ENCODE data around the gene SEMA3G.

SEMA3G gene

DNA sequence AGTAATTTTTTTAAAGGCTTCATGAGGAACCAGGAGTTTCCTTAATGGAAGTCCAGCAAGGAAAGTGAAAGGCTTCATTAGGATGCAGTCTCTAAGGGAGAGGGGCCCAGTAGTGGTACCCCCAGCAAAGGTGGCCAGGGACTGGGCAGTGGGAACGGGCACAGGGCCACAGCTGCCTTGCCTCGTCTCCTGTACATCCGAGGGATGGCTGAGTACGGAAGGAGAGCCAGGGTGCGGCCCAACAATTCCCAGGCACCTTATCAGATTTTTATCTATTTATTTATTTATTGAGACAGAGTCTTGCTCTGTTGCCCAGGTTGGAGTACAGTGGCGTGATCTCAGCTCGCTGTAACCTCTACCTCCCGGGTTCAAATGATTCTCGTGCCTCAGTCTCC is 14.5 kb downstream of the SEMA3G start:
- Mint-ChIP-seq H3K27me3 (no peaks in the 10 kb centered on the region), H3K4me1 (ENCODE audit: low read depth) (no peaks in the 10 kb centered on the region), H3K9me3 (no peaks in the 10 kb centered on the region), H3K27ac (no peak overlapping the region), H3K36me3 (ENCODE audit: low read depth) (no peaks in the 10 kb centered on the region), H3K4me3 (no peak overlapping the region)

- Mint-ChIP-seq H3K27ac (no peak overlapping the region), H3K4me1 (ENCODE audit: low read depth) (no peaks in the 10 kb centered on the region), H3K27me3 (no peaks in the 10 kb centered on the region), H3K4me3 (no peak overlapping the region), H3K9me3 (no peaks in the 10 kb centered on the region), H3K36me3 (ENCODE audit: low read depth) (no peaks in the 10 kb centered on the region)
These were observed 15.0 kb downstream of the SEMA3G start for GRCh38 chr3:52429779-52430415.

DNA sequence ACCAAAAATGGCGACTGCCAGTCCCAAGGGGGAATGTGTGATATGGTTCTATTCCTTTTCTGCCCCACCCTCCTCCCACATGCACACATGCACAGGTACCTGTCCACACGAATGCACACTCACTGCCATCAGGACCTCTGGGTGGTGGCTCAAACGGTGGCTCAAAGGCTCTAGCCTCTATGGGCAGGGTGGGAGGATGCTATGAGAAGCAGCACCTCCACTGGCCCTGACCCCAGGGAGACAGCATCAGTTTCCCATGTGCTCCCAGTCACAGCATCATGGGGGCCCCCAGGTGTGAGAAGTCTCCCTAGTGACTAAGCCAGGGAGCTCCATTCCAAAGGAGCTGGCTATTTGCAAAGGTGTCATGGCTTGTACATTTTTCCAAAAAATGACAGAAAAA is 15.9 kb downstream of the SEMA3G start:
- H3K27ac Mint-ChIP-seq = no peak overlapping the region
- no peaks in the 10 kb centered on the region for H3K27me3 Mint-ChIP-seq
- no peak overlapping the region for H3K4me3 Mint-ChIP-seq
- no peaks in the 10 kb centered on the region for H3K36me3 Mint-ChIP-seq (ENCODE audit: low read depth)
- no peaks in the 10 kb centered on the region for H3K4me1 Mint-ChIP-seq (ENCODE audit: low read depth)
- no peaks in the 10 kb centered on the region for H3K9me3 Mint-ChIP-seq

- no peaks in the 10 kb centered on the region for H3K4me1 Mint-ChIP-seq (ENCODE audit: low read depth)
- H3K9me3 Mint-ChIP-seq = no peaks in the 10 kb centered on the region
- H3K27ac Mint-ChIP-seq = no peak overlapping the region
These were observed 16.5 kb downstream of the SEMA3G start for GRCh38 chr3:52428151-52429005.

DNA sequence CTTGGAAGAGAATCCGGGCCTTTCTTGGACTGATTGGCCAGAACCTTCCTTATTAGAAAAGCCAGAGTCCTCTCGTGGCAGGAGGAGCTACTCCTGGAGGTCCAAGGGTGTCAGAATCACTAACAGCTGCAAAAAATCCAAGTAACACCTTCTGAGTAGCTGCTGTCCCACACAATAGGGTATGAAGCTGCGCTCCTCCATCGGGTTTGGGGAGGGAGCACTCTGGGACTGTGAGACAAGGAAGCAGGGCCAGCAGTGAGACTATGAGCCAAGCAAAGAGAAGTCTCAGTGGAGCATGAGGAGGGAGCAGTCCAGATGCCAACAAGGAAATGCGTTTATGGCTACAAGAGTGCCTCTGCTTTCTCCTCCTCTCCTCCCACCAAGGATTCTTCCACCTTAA is 21.7 kb downstream of the SEMA3G start:
- H3K27me3 Mint-ChIP-seq = no peaks in the 10 kb centered on the region
- no peak overlapping the region for H3K27ac Mint-ChIP-seq
- H3K4me1 Mint-ChIP-seq (ENCODE audit: low read depth) = no peaks in the 10 kb centered on the region
- H3K9me3 Mint-ChIP-seq = no peaks in the 10 kb centered on the region
- H3K4me3 Mint-ChIP-seq = no peak overlapping the region
- no peaks in the 10 kb centered on the region for H3K36me3 Mint-ChIP-seq (ENCODE audit: low read depth)

More at GRCh38 chr3:52428151-52429005, 16.5 kb downstream of the SEMA3G start:
- no peaks in the 10 kb centered on the region for H3K27me3 Mint-ChIP-seq
- H3K36me3 Mint-ChIP-seq (ENCODE audit: low read depth) = no peaks in the 10 kb centered on the region
- H3K4me3 Mint-ChIP-seq = no peak overlapping the region

GRCh38 chr3:52422669-52423068 is 22.2 kb downstream of the SEMA3G start:
- Mint-ChIP-seq H3K27me3 (no peaks in the 10 kb centered on the region), H3K4me1 (ENCODE audit: low read depth) (no peaks in the 10 kb centered on the region), H3K36me3 (ENCODE audit: low read depth) (no peaks in the 10 kb centered on the region), H3K27ac (no peak overlapping the region), H3K4me3 (no peak overlapping the region), H3K9me3 (no peaks in the 10 kb centered on the region)

DNA sequence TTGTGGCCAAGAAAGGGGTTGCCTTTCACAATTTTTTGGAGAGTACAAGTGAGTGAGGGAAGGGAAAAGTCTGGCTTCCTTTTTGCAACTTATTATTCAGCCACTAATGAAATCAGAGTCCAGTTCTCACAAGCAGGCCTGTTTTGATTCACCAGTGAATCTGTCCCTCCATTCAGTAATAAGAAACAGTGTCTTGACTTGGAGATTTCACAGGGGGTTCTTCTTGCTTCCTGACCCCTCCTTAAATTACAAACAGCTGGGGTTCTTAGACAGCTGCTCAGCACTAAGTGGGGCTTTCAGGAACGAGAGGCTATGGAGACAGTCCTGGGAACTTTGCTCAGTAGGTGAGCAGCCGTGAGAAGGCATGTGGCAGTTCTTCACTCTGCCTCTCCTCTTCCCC is 24.5 kb downstream of the SEMA3G start:
- H3K27ac Mint-ChIP-seq = no peak overlapping the region
- H3K4me3 Mint-ChIP-seq = no peak overlapping the region
- H3K27me3 Mint-ChIP-seq = no peaks in the 10 kb centered on the region
- H3K9me3 Mint-ChIP-seq = no peaks in the 10 kb centered on the region
- no peaks in the 10 kb centered on the region for H3K4me1 Mint-ChIP-seq (ENCODE audit: low read depth)
- H3K36me3 Mint-ChIP-seq (ENCODE audit: low read depth) = peaks cover 5% of the 10 kb centered on the region

GRCh38 chr3:52415800-52416199 is 29.1 kb downstream of the SEMA3G start:
- peaks cover 11% of the 10 kb centered on the region for H3K4me1 Mint-ChIP-seq (ENCODE audit: low read depth)
- H3K27me3 Mint-ChIP-seq = no peaks in the 10 kb centered on the region
- no peak overlapping the region for H3K27ac Mint-ChIP-seq

DNA sequence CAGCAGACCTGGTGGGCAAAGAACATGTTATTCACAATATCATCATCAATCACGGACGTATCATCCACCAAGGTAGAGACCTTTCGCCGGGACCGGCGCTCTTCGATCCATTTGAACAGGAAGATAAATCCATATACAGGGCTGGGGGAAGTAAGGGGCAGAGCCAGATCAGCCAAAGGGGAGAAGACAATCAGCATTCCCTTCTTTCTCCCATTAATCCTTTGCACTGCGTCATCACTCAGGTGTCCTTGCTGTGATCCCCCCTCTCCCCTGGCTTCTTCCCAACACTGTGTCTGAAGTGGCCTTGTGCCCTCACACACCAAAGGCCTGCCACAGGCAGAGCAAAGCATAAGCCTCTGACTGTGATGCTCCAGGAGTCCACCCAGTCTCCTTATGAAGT is 36.4 kb downstream of the SEMA3G start:
- Mint-ChIP-seq H3K4me1 (ENCODE audit: low read depth) (peaks cover 32% of the 10 kb centered on the region), H3K9me3 (no peaks in the 10 kb centered on the region), H3K27me3 (no peaks in the 10 kb centered on the region), H3K4me3 (peak overlapping the region; percentile 92), H3K36me3 (ENCODE audit: low read depth) (peaks cover 48% of the 10 kb centered on the region), H3K27ac (peak overlapping the region; percentile 91)

More at GRCh38 chr3:52415800-52416199, 29.1 kb downstream of the SEMA3G start:
- no peaks in the 10 kb centered on the region for H3K9me3 Mint-ChIP-seq
- no peak overlapping the region for H3K4me3 Mint-ChIP-seq
- peaks cover 16% of the 10 kb centered on the region for H3K36me3 Mint-ChIP-seq (ENCODE audit: low read depth)

GRCh38 chr3:52407779-52408178 is 37.1 kb downstream of the SEMA3G start:
- no peak overlapping the region for H3K27ac Mint-ChIP-seq
- H3K9me3 Mint-ChIP-seq = no peaks in the 10 kb centered on the region
- peaks cover 32% of the 10 kb centered on the region for H3K4me1 Mint-ChIP-seq (ENCODE audit: low read depth)
- peaks cover 53% of the 10 kb centered on the region for H3K36me3 Mint-ChIP-seq (ENCODE audit: low read depth)
- no peak overlapping the region for H3K4me3 Mint-ChIP-seq
- H3K27me3 Mint-ChIP-seq = no peaks in the 10 kb centered on the region

- Mint-ChIP-seq H3K27me3 (no peaks in the 10 kb centered on the region), H3K4me3 (no peak overlapping the region), H3K36me3 (ENCODE audit: low read depth) (peaks cover 53% of the 10 kb centered on the region), H3K4me1 (ENCODE audit: low read depth) (peaks cover 30% of the 10 kb centered on the region), H3K9me3 (no peaks in the 10 kb centered on the region), H3K27ac (no peak overlapping the region)
These were observed 38.0 kb downstream of the SEMA3G start for GRCh38 chr3:52406791-52407510.

GRCh38 chr3:52406231-52406661 is 38.7 kb downstream of the SEMA3G start:
- Mint-ChIP-seq H3K9me3 (no peaks in the 10 kb centered on the region), H3K27me3 (no peaks in the 10 kb centered on the region), H3K27ac (no peak overlapping the region), H3K36me3 (ENCODE audit: low read depth) (peaks cover 53% of the 10 kb centered on the region), H3K4me1 (ENCODE audit: low read depth) (peaks cover 23% of the 10 kb centered on the region), H3K4me3 (no peak overlapping the region)

- Mint-ChIP-seq H3K36me3 (ENCODE audit: low read depth) (peaks cover 53% of the 10 kb centered on the region), H3K27me3 (no peaks in the 10 kb centered on the region), H3K27ac (no peak overlapping the region)
These were observed 39.2 kb downstream of the SEMA3G start for GRCh38 chr3:52405601-52406110.

GRCh38 chr3:52405066-52405465 is 39.8 kb downstream of the SEMA3G start:
- no peak overlapping the region for H3K27ac Mint-ChIP-seq

More at GRCh38 chr3:52405601-52406110, 39.2 kb downstream of the SEMA3G start:
- Mint-ChIP-seq H3K4me3 (no peak overlapping the region), H3K9me3 (no peaks in the 10 kb centered on the region), H3K4me1 (ENCODE audit: low read depth) (peaks cover 21% of the 10 kb centered on the region)

GRCh38 chr3:52404391-52404790 is 40.5 kb downstream of the SEMA3G start:
- Mint-ChIP-seq H3K27me3 (no peaks in the 10 kb centered on the region), H3K4me3 (no peak overlapping the region), H3K27ac (no peak overlapping the region), H3K4me1 (ENCODE audit: low read depth) (peaks cover 20% of the 10 kb centered on the region), H3K9me3 (no peaks in the 10 kb centered on the region), H3K36me3 (ENCODE audit: low read depth) (peaks cover 53% of the 10 kb centered on the region)

More at GRCh38 chr3:52405066-52405465, 39.8 kb downstream of the SEMA3G start:
- peaks cover 21% of the 10 kb centered on the region for H3K4me1 Mint-ChIP-seq (ENCODE audit: low read depth)
- H3K36me3 Mint-ChIP-seq (ENCODE audit: low read depth) = peaks cover 53% of the 10 kb centered on the region
- no peaks in the 10 kb centered on the region for H3K9me3 Mint-ChIP-seq
- H3K4me3 Mint-ChIP-seq = no peak overlapping the region
- no peaks in the 10 kb centered on the region for H3K27me3 Mint-ChIP-seq
